K562 (cell line): ENCODE data around the gene ZFP57. TPM values are rescaled to one million over a fixed set of nuclear protein-coding genes. Genes with fewer than 3 reads are reported as not detected.

Experiments
- ATAC-seq: fragments of 200-7000 bp; cut with Tn5 transposase; 3 replicates; pipeline ENCODE4 v1.9.1; 2020; ENCODE audit warnings: moderate library complexity
- BruUV-seq: library from RNA; stranded (reverse); fragments of 400-500 nt; replicated peaks from 2 replicates; lab custom pipeline; 2021; lab: Mats Ljungman, UMichigan
- CTCF ChIA-PET: fragments of 300-600 bp; formaldehyde crosslinking; extraction: SDS; loops from one replicate; lab custom pipeline; 2021; ENCODE audit warnings: low intra/inter-chr PET ratio; lab: Yijun Ruan, JAX
- POLR2A ChIA-PET: fragments of 300-600, 350-650 bp; sonication (Branson Sonifier 250); formaldehyde crosslinking; extraction: SDS; loops from one replicate; lab custom pipeline; 2021; ENCODE audit warnings: antibody characterized with exemption, inconsistent platforms; lab: Yijun Ruan, JAX
- DNase-seq, 4 experiments: peaks; one replicate each; pipeline versions ENCODE4 v3.0.0 to v3.0.0-alpha.2; 2011 to 2018; ENCODE audit warnings: low spot score in 3 of 4, mixed read lengths in 3 of 4; ENCODE audit errors: extremely low read depth in 1 of 4
- FAIRE-seq: peaks from 2 replicates; lab custom pipeline; 2011; peaks lifted over from hg19 to GRCh38; lab: Jason Lieb, UNC
- H2AFZ ChIP-seq: 2 replicates; pipeline ENCODE4 v1.6.0; 2011; ENCODE audit warnings: low read depth, low read length, control low read depth, inconsistent platforms
- H3K27ac ChIP-seq: fragments of 200-600 bp; 3 replicates; pipeline ENCODE4 v1.8.0; 2011; ENCODE audit warnings: low read depth, mild to moderate bottlenecking, control low read depth, inconsistent platforms, low read length, moderate library complexity, mixed read lengths; ENCODE audit errors: extremely low read depth
- H3K27me3 ChIP-seq, 2 experiments: fragments of 300-600 bp in 1 of 2; 2 replicates in 1 of 2; 3 replicates in 1 of 2; pipeline versions ENCODE4 v1.6.0 to v1.8.0; 2011; ENCODE audit warnings: inconsistent platforms in 2 of 2, low read length in 2 of 2, mild to moderate bottlenecking in 1 of 2, mixed read lengths in 1 of 2, moderate library complexity in 1 of 2; ENCODE audit not compliant: control insufficient read depth in 2 of 2, insufficient read depth in 2 of 2
- H3K36me3 ChIP-seq: fragments of 300-600 bp; 3 replicates; pipeline ENCODE4 v1.8.0; 2011; ENCODE audit warnings: mild to moderate bottlenecking, low read length, inconsistent platforms; ENCODE audit not compliant: control insufficient read depth, insufficient read depth
- H3K4me1 ChIP-seq, 2 experiments: fragments of 200-600 bp in 1 of 2; replicated peaks in 1 of 2; 2 replicates in 1 of 2; 3 replicates in 1 of 2; pipeline versions ENCODE4 v1.5.1 to v1.8.0; 2011; ENCODE audit warnings: inconsistent platforms in 2 of 2, low read length in 2 of 2, mild to moderate bottlenecking in 1 of 2, mixed read lengths in 1 of 2, moderate library complexity in 1 of 2; ENCODE audit not compliant: control insufficient read depth in 2 of 2, insufficient read depth in 2 of 2
- H3K4me2 ChIP-seq: 2 replicates; pipeline ENCODE4 v1.6.1; 2011; ENCODE audit warnings: low read length, control low read depth, inconsistent platforms, mixed read lengths; ENCODE audit not compliant: insufficient read depth
- H3K4me3 ChIP-seq: fragments of 200-600 bp; sonication (generic), shearing (Covaris generic); 2 replicates; pipeline ENCODE4 v1.5.1; 2016; ENCODE audit warnings: control low read depth, inconsistent platforms
- H3K79me2 ChIP-seq: fragments of 200-600 bp; 3 replicates; pipeline ENCODE4 v1.8.0; 2011; ENCODE audit warnings: low read length, inconsistent platforms; ENCODE audit not compliant: control insufficient read depth, insufficient read depth
- H3K9ac ChIP-seq, 2 experiments: 2 replicates each; pipeline versions ENCODE4 v1.6.0 to v1.6.1; 2011; ENCODE audit warnings: low read depth in 2 of 2, low read length in 2 of 2, control low read depth in 1 of 2, inconsistent platforms in 1 of 2, mild to moderate bottlenecking in 1 of 2, mixed read lengths in 1 of 2; ENCODE audit not compliant: insufficient read depth in 1 of 2
- H3K9me1 ChIP-seq: one replicate; pipeline ENCODE4 v1.6.0; 2011; ENCODE audit warnings: inconsistent platforms, mild to moderate bottlenecking, low read length, moderate library complexity; ENCODE audit not compliant: control insufficient read depth, insufficient read depth
- H3K9me3 ChIP-seq: replicated peaks from 2 replicates; pipeline ENCODE4 v1.5.1; 2011; ENCODE audit warnings: low read depth, low read length, inconsistent platforms; ENCODE audit not compliant: control insufficient read depth, insufficient read depth
- H4K20me1 ChIP-seq: replicated peaks from 2 replicates; pipeline ENCODE4 v1.6.1; 2011; ENCODE audit warnings: low read length, inconsistent platforms, mixed read lengths; ENCODE audit not compliant: control insufficient read depth, insufficient read depth
- ASH1L ChIP-seq: fragments of 450-650 bp; IDR thresholded peaks from 2 replicates; pipeline ENCODE4 v1.6.1; 2018; ENCODE audit warnings: borderline replicate concordance, mild to moderate bottlenecking, low read depth; ENCODE audit not compliant: partially characterized antibody
- E2F4 ChIP-seq: sonication (generic); formaldehyde crosslinking; IDR thresholded peaks from 2 replicates; pipeline ENCODE4 v1.8.0; 2022; ENCODE audit warnings: mild to moderate bottlenecking, low read depth, missing genetic modification reagents
- FOXA3 ChIP-seq, 2 experiments: fragments of 450-650 bp in 1 of 2; sonication (generic) in 1 of 2; formaldehyde crosslinking; IDR thresholded peaks in 1 of 2; conservative IDR thresholded peaks in 1 of 2; 2 replicates each; pipeline versions ENCODE4 v1.4.0 to v1.8.0; 2020 to 2022; ENCODE audit warnings: mild to moderate bottlenecking in 2 of 2, missing genetic modification reagents in 1 of 2
- HDAC3 ChIP-seq: fragments of 450-650 bp; IDR thresholded peaks from 2 replicates; pipeline ENCODE4 v1.6.1; 2018; ENCODE audit warnings: borderline replicate concordance, mild to moderate bottlenecking, moderate library complexity; ENCODE audit not compliant: partially characterized antibody
- IRF9 ChIP-seq: fragments of 450-650 bp; IDR thresholded peaks from 2 replicates; pipeline ENCODE4 v1.6.1; 2016; ENCODE audit warnings: missing biosample characterization, missing genetic modification characterization
- MLX ChIP-seq, 2 experiments: fragments of 450-650 bp in 1 of 2; sonication (generic) in 1 of 2; formaldehyde crosslinking; conservative IDR thresholded peaks; 2 replicates each; pipeline versions ENCODE4 v1.4.0 to v1.8.1; 2020 to 2022; ENCODE audit warnings: mild to moderate bottlenecking in 1 of 2, missing genetic modification reagents in 1 of 2
- SMARCC2 ChIP-seq: fragments of 450-650 bp; IDR thresholded peaks from 2 replicates; pipeline ENCODE4 v1.6.1; 2017; ENCODE audit warnings: antibody characterized with exemption, moderate library complexity, mild to moderate bottlenecking, low read depth
- SRSF9 ChIP-seq: fragments of 200-400 bp; formaldehyde crosslinking; IDR thresholded peaks from 2 replicates; pipeline ENCODE4 v1.6.1; 2017; ENCODE audit warnings: low read depth, low read length, borderline replicate concordance
- TCF7 ChIP-seq: sonication (generic); IDR thresholded peaks from 2 replicates; pipeline ENCODE4 v1.6.1; 2016; ENCODE audit warnings: antibody characterized with exemption, borderline replicate concordance
- ZNF174 ChIP-seq: fragments of 250-450 bp; sonication (Bioruptor Pico); IDR thresholded peaks from 2 replicates; pipeline ENCODE4 v1.4.0; 2020; ENCODE audit warnings: mild to moderate bottlenecking
- ZNF431 ChIP-seq: sonication (generic); formaldehyde crosslinking; IDR thresholded peaks from 2 replicates; pipeline ENCODE4 v1.8.0; 2022; ENCODE audit warnings: mild to moderate bottlenecking, missing genetic modification reagents
- ZNF592 ChIP-seq: fragments of 450-650 bp; IDR thresholded peaks from 2 replicates; pipeline ENCODE4 v1.6.1; 2017; ENCODE audit warnings: antibody characterized with exemption, mild to moderate bottlenecking
- WGBS: fragments of 100-300 bp; shearing (Covaris generic); methylation state at CpG from one replicate; pipeline ENCODE4 v1.1.6; 2016; ENCODE audit warnings: low coverage, mixed read lengths; ENCODE audit not compliant: insufficient coverage; ENCODE audit errors: missing lambda C conversion rate; 5-methylcytosine and 5-hydroxymethylcytosine counted together
- in situ Hi-C: fragments of 300-500 bp; cut with MboI; formaldehyde crosslinking; loops from 4 replicates; pipeline ENCODE4 v1.15.0; 2018; ENCODE audit warnings: inconsistent platforms, mixed read lengths
- intact Hi-C: fragments of 100-400 bp; cut with micrococcal nuclease; formaldehyde crosslinking; loops from 2 replicates; pipeline ENCODE4 v1.14.2; 2022
- polyA plus RNA-seq, 8 experiments: library from polyadenylated mRNA; depleted of rRNA in 4 of 8; stranded (reverse) in 5 of 8; unstranded in 3 of 8; fragments of >200 nt; fragmentation: Nextera tagmentation in 2 of 8; fragmentation: Illumina TruSeq in 1 of 8; extraction: Ambion mirVana in 2 of 8; extraction: Trizol in 1 of 8; gene quantifications; 2 replicates each; pipeline versions ENCODE4 v1.2.1 to v1.2.3, GENCODE V29; 2011 to 2014; ENCODE audit warnings: inconsistent platforms in 1 of 8, missing spikeins in 1 of 8
- total RNA-seq, 7 experiments: library from RNA; depleted of rRNA in 6 of 7; stranded (reverse); fragments of >200 nt in 6 of 7; fragmentation: Illumina TruSeq in 2 of 7; extraction: Trizol in 2 of 7; gene quantifications; 2 replicates each; pipeline versions ENCODE4 v1.2.1 to v1.2.3, GENCODE V29; 2011 to 2021; ENCODE audit warnings: low replicate concordance in 1 of 7

The ZFP57 gene
- total and polyA plus RNA-seq, 9 of the 15 experiments (the other 6 are each of a cell fraction or from before 2014, with no cell fraction given), result 0.04 to 0.28 (median 0.13) TPM

GRCh38 chr6:29709188-29709587, 28.2 kb upstream of the ZFP57 start:
- TF ChIP-seq TCF7 (no peak), ASH1L (no peak), ZNF174 (no peak), ZNF592 (no peak), E2F4 (CRISPR knock-in tag) (no peak), HDAC3 (no peak), SRSF9 (no peak), MLX (CRISPR knock-in tag; conservative IDR thresholded peaks at IDR 0.05) (no peak), FOXA3 (CRISPR knock-in tag; conservative IDR thresholded peaks at IDR 0.05 in 1 of 2, IDR thresholded peaks at IDR 0.05 in 1 of 2) (no peak), SMARCC2 (no peak), IRF9 (no peak), ZNF431 (CRISPR knock-in tag) (no peak)
- H3K9me1 ChIP-seq, result no peaks in the 10 kb centered on the region
- DNase-seq (no peak), FAIRE-seq (no peak), ATAC-seq (no peak)
- no peak overlapping the region for H3K4me3 ChIP-seq
- no peaks in the 10 kb centered on the region for H3K9me3 ChIP-seq
- no peaks in the 10 kb centered on the region for H3K36me3 ChIP-seq
- ChIA-PET POLR2A (no interaction called here), CTCF (no interaction called here)
- WGBS, result 3% methylated on average over 4 of the region's 4 CpGs
- intact Hi-C loops (loop anchor here (5.0 kb wide), 1 partner anchor 303 kb away; no protein-coding TSS in a partner anchor), in situ Hi-C loops (no loop called here)
- no peaks in the 10 kb centered on the region for H3K79me2 ChIP-seq
- H3K9ac ChIP-seq, result no peak overlapping the region
- H3K4me2 ChIP-seq, result no peak overlapping the region
- no TSS peak for BruUV-seq
- H4K20me1 ChIP-seq, result no peaks in the 10 kb centered on the region
- H3K4me1 ChIP-seq, result no peaks in the 10 kb centered on the region
- H3K27ac ChIP-seq, result no peak overlapping the region
- peaks cover 6 to 34% of the 10 kb centered on the region in 2 experiments; a peak in 3 of 5 replicates for H3K27me3 ChIP-seq
- H2AFZ ChIP-seq, result no peak overlapping the region
